GM23338 (cell line): ENCODE results near the gene GBP7. TPM values are rescaled to one million over a fixed set of nuclear protein-coding genes. Genes with fewer than 3 reads are reported as not detected.

ENCODE experiments used
- ATAC-seq: fragments of 200-7000 bp; cut with Tn5 transposase; 3 replicates; pipeline ENCODE4 v1.9.1; 2020
- DNase-seq: peaks from one replicate; pipeline ENCODE4 v3.0.0-alpha.2; 2015; ENCODE audit warnings: low spot score
- H2AFZ ChIP-seq: fragments of 200-600 bp; sonication (generic); 2 replicates; pipeline ENCODE4 v1.8.0; 2016; ENCODE audit warnings: antibody characterized with exemption, mild to moderate bottlenecking, moderate library complexity
- H3F3A ChIP-seq: fragments of 200-600 bp; sonication (generic); replicated peaks from 2 replicates; pipeline ENCODE4 v1.8.0; 2017; ENCODE audit warnings: antibody characterized with exemption, mixed run types, low read depth
- H3K27ac ChIP-seq: fragments of 200-600 bp; sonication (generic); 2 replicates; pipeline ENCODE4 v1.6.1; 2016; ENCODE audit warnings: low read depth
- H3K27me3 ChIP-seq: fragments of 200-600 bp; sonication (generic); 2 replicates; pipeline ENCODE4 v1.8.0; 2016; ENCODE audit warnings: mild to moderate bottlenecking, mixed run types, moderate library complexity; ENCODE audit not compliant: insufficient read depth
- H3K36me3 ChIP-seq: fragments of 200-600 bp; sonication (generic); 2 replicates; pipeline ENCODE4 v1.8.0; 2016; ENCODE audit warnings: mild to moderate bottlenecking; ENCODE audit not compliant: insufficient read depth
- H3K4me1 ChIP-seq: fragments of 200-600 bp; sonication (generic); 2 replicates; pipeline ENCODE4 v1.8.0; 2016; ENCODE audit warnings: mild to moderate bottlenecking, moderate library complexity; ENCODE audit not compliant: insufficient read depth
- H3K4me2 ChIP-seq: fragments of 200-600 bp; sonication (generic); 2 replicates; pipeline ENCODE4 v1.7.1; 2017; ENCODE audit warnings: mixed run types
- H3K4me3 ChIP-seq: fragments of 200-600 bp; sonication (generic); 2 replicates; pipeline ENCODE4 v1.6.1; 2016; ENCODE audit warnings: mixed run types
- H3K79me2 ChIP-seq: fragments of 200-600 bp; sonication (generic); replicated peaks from 2 replicates; pipeline ENCODE4 v1.8.0; 2017; ENCODE audit warnings: mild to moderate bottlenecking; ENCODE audit not compliant: insufficient read depth
- H3K9me2 ChIP-seq: fragments of 200-600 bp; sonication (generic); 2 replicates; pipeline ENCODE4 v1.8.0; 2017; ENCODE audit not compliant: insufficient read depth
- H4K20me1 ChIP-seq: fragments of 200-600 bp; sonication (generic); replicated peaks from 2 replicates; pipeline ENCODE4 v1.8.0; 2017; ENCODE audit warnings: mild to moderate bottlenecking; ENCODE audit not compliant: insufficient read depth
- H3K27ac Mint-ChIP-seq: 2 replicates; pipeline ENCODE4 v1.8.0; 2020; ENCODE audit warnings: inconsistent platforms, mild to moderate bottlenecking, moderate library complexity, mixed read lengths
- H3K27me3 Mint-ChIP-seq: 3 replicates; pipeline ENCODE4 v1.8.0; 2022; ENCODE audit warnings: low read depth, mild to moderate bottlenecking, moderate library complexity, mixed read lengths, inconsistent platforms; ENCODE audit not compliant: insufficient read depth, poor library complexity
- H3K36me3 Mint-ChIP-seq: 3 replicates; pipeline ENCODE4 v1.8.0; 2021; ENCODE audit warnings: low read depth, mild to moderate bottlenecking, inconsistent platforms, moderate library complexity, mixed read lengths
- H3K4me1 Mint-ChIP-seq: 3 replicates; pipeline ENCODE4 v1.8.0; 2020; ENCODE audit warnings: mild to moderate bottlenecking, inconsistent platforms, mixed read lengths
- H3K4me3 Mint-ChIP-seq: 3 replicates; pipeline ENCODE4 v1.8.0; 2021; ENCODE audit warnings: moderate library complexity, mild to moderate bottlenecking, inconsistent platforms, mixed read lengths
- H3K9me3 Mint-ChIP-seq: 3 replicates; pipeline ENCODE4 v1.8.0; 2020; ENCODE audit warnings: moderate library complexity, mild to moderate bottlenecking, inconsistent platforms, mixed read lengths
- EZH2 ChIP-seq: fragments of 200-600 bp; sonication (generic); IDR thresholded peaks from one replicate; pipeline ENCODE4 v1.8.0; 2017; ENCODE audit warnings: antibody characterized with exemption, mild to moderate bottlenecking, low read depth; ENCODE audit not compliant: unreplicated experiment
- EZH2phosphoT487 ChIP-seq: fragments of 200-600 bp; sonication (generic); IDR thresholded peaks from one replicate; pipeline ENCODE4 v1.8.1; 2018; ENCODE audit warnings: antibody characterized with exemption; ENCODE audit not compliant: unreplicated experiment
- NANOG ChIP-seq: IDR thresholded peaks from 2 replicates; pipeline ENCODE4 v1.6.1; 2016; ENCODE audit warnings: antibody characterized with exemption, borderline replicate concordance
- POLR2AphosphoS5 ChIP-seq: IDR thresholded peaks from 2 replicates; pipeline ENCODE4 v1.6.1; 2016; ENCODE audit warnings: antibody characterized with exemption, low read depth
- REST ChIP-seq: IDR thresholded peaks from one replicate; pipeline ENCODE4 v1.6.1; 2018; ENCODE audit warnings: antibody characterized with exemption; ENCODE audit not compliant: unreplicated experiment
- STAT1 ChIP-seq: IDR thresholded peaks from one replicate; pipeline ENCODE4 v1.6.1; 2016; ENCODE audit warnings: antibody characterized with exemption; ENCODE audit not compliant: unreplicated experiment
- ZNF114 ChIP-seq: fragments of 250-450 bp; sonication (Bioruptor Pico); IDR thresholded peaks from 2 replicates; pipeline ENCODE4 v1.5.0; 2020; ENCODE audit warnings: mild to moderate bottlenecking, moderate library complexity
- ZNF331 ChIP-seq: fragments of 250-450 bp; sonication (Bioruptor Pico); IDR thresholded peaks from 2 replicates; pipeline ENCODE4 v1.5.0; 2020; ENCODE audit warnings: low read depth, mild to moderate bottlenecking, moderate library complexity
- ZNF462 ChIP-seq: fragments of 250-450 bp; sonication (Bioruptor Pico); IDR thresholded peaks from 2 replicates; pipeline ENCODE4 v1.5.0; 2020; ENCODE audit warnings: mild to moderate bottlenecking, moderate library complexity
- polyA plus RNA-seq: library from polyadenylated mRNA; unstranded; fragments of >200 nt; fragmentation: Nextera tagmentation; extraction: Ambion mirVana; gene quantifications from 2 replicates; pipeline ENCODE4 v1.2.1, GENCODE V29; 2016
- total RNA-seq: library from RNA; depleted of rRNA; stranded (reverse); fragments of >200 nt; shearing (Covaris generic); gene quantifications from 2 replicates; pipeline ENCODE4 v1.2.3, GENCODE V29; 2014
- TF ChIP-seq, protein P1 (sequence below), 2 experiments: fragments of 200-600 bp in 1 of 2; sonication (generic) in 1 of 2; conservative IDR thresholded peaks; 2 replicates each; pipeline versions ENCODE4 v1.5.1 to v1.6.1; 2016 to 2017; ENCODE audit warnings: antibody characterized with exemption in 2 of 2, low read depth in 2 of 2, mild to moderate bottlenecking in 2 of 2, moderate library complexity in 1 of 2

GBP7 gene
- total and polyA plus RNA-seq, 2 experiments from 2014 or later = not detected

- TF ChIP-seq, protein P1, sequence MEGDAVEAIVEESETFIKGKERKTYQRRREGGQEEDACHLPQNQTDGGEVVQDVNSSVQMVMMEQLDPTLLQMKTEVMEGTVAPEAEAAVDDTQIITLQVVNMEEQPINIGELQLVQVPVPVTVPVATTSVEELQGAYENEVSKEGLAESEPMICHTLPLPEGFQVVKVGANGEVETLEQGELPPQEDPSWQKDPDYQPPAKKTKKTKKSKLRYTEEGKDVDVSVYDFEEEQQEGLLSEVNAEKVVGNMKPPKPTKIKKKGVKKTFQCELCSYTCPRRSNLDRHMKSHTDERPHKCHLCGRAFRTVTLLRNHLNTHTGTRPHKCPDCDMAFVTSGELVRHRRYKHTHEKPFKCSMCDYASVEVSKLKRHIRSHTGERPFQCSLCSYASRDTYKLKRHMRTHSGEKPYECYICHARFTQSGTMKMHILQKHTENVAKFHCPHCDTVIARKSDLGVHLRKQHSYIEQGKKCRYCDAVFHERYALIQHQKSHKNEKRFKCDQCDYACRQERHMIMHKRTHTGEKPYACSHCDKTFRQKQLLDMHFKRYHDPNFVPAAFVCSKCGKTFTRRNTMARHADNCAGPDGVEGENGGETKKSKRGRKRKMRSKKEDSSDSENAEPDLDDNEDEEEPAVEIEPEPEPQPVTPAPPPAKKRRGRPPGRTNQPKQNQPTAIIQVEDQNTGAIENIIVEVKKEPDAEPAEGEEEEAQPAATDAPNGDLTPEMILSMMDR (conservative IDR thresholded peaks at IDR 0.05; ENCODE audit: low read depth in 2 of 2) = no peak
- TF ChIP-seq ZNF114 (CRISPR knock-in tag) (no peak), EZH2phosphoT487 (no peak)
Observed at GRCh38 chr1:89102021-89102420, 73.8 kb downstream of the GBP7 start (continued).

- Histone ChIP-seq H3K79me2 (no peaks in the 10 kb centered on the region), H3K4me3 (no peak overlapping the region), H3K4me1 (peaks cover 7% of the 10 kb centered on the region; the same call in 1 of the 2 replicates), H4K20me1 (no peaks in the 10 kb centered on the region), H3K27ac (no peak overlapping the region), H3K27me3 (no peaks in the 10 kb centered on the region), H3F3A (no peaks in the 10 kb centered on the region), H3K36me3 (peaks cover 19% of the 10 kb centered on the region; the same call in 1 of the 2 replicates), H2AFZ (peak overlapping the region; percentile 89; the same call in 1 of the 2 replicates), H3K9me2 (peaks cover 11% of the 10 kb centered on the region; the same call in 1 of the 2 replicates), H3K4me2 (peak overlapping the region; percentile 50; the same call in 1 of the 2 replicates)
- peaks cover 20% of the 10 kb centered on the region for H3K9me3 Mint-ChIP-seq
- no peak overlapping the region for H3K4me3 Mint-ChIP-seq
- peaks cover 13% of the 10 kb centered on the region; the same call in 2 of the 3 replicates for H3K36me3 Mint-ChIP-seq
- ATAC-seq (peak; percentile 47; the same call in 1 of the 3 replicates), DNase-seq (peak; percentile 22)
- H3K27ac Mint-ChIP-seq = no peak overlapping the region
- peaks cover 3% of the 10 kb centered on the region; the same call in 2 of the 3 replicates for H3K4me1 Mint-ChIP-seq
- H3K27me3 Mint-ChIP-seq = peaks cover 2% of the 10 kb centered on the region
- TF ChIP-seq EZH2phosphoT487 = no peak
- no peak for TF ChIP-seq ZNF331 (CRISPR knock-in tag)
- no peak for TF ChIP-seq ZNF114 (CRISPR knock-in tag)
- TF ChIP-seq STAT1 = no peak
- TF ChIP-seq NANOG = no peak
- no peak for TF ChIP-seq ZNF462 (CRISPR knock-in tag)
- TF ChIP-seq POLR2AphosphoS5 = no peak
- no peak for TF ChIP-seq EZH2
- TF ChIP-seq REST = no peak
- TF ChIP-seq, protein P1 (conservative IDR thresholded peaks at IDR 0.05; ENCODE audit: low read depth in 2 of 2) = no peak
Observed at GRCh38 chr1:89100412-89100811, 75.4 kb downstream of the GBP7 start.
